ENCODE data around the gene CLEC1B.

- no peak for TF ChIP-seq TCF7L2 (IDR thresholded peaks at IDR 0.05; ENCODE audit: low read depth, low read length)
- no peak for TF ChIP-seq CTCF (IDR thresholded peaks at IDR 0.05)
Observed at GRCh38 chr12:9944391-9944790, 54.5 kb downstream of the CLEC1B start.
